ENCODE data around the gene NAT8. TPM values are rescaled to one million over a fixed set of nuclear protein-coding genes. Genes with fewer than 3 reads are reported as not detected.

The NAT8 gene
- total RNA-seq, 3 donors from 2014 or later (not counting 1 experiment from before 2014, with no cell fraction given): not detected

GRCh38 chr2:73594251-73594650 is 48.0 kb downstream of the NAT8 start:
- Histone ChIP-seq H3K27ac (ENCODE audit: low read length) (no peak overlapping the region), H3K4me3 (ENCODE audit: low read length) (no peak overlapping the region), H3K27me3 (ENCODE audit: control insufficient read depth, insufficient read depth, low read length) (no peaks in the 10 kb centered on the region), H3K36me3 (ENCODE audit: control insufficient read depth, insufficient read depth, low read length) (no peaks in the 10 kb centered on the region), H3K4me1 (ENCODE audit: control insufficient read depth, insufficient read depth, low read length) (no peaks in the 10 kb centered on the region), H3K9me3 (ENCODE audit: control insufficient read depth, insufficient read depth, low read length) (no peaks in the 10 kb centered on the region)
- intact Hi-C loops (cut with micrococcal nuclease): no loop called here
- TF ChIP-seq CTCF (IDR thresholded peaks at IDR 0.05): no peak
- no peak overlapping the region for H3K4me3 Mint-ChIP-seq
- 86% methylated on average over 1 of the region's 2 CpGs for WGBS (ENCODE audit: insufficient coverage)
- H3K27me3 Mint-ChIP-seq (ENCODE audit: low read depth in 2 of 2): no peaks in the 10 kb centered on the region
- no peaks in the 10 kb centered on the region for H3K4me1 Mint-ChIP-seq
- DNase-seq: no peak
- ATAC-seq: no peak
- no peak overlapping the region for H3K27ac Mint-ChIP-seq
- peaks cover 12% of the 10 kb centered on the region for H3K36me3 Mint-ChIP-seq
- no peaks in the 10 kb centered on the region for H3K9me3 Mint-ChIP-seq

GRCh38 chr2:73593680-73594079 is 48.5 kb downstream of the NAT8 start:
- H3K36me3 Mint-ChIP-seq: peaks cover 12% of the 10 kb centered on the region
- H3K27ac ChIP-seq (ENCODE audit: low read length): no peak overlapping the region
- whole genome bisulfite sequencing (ENCODE audit: insufficient coverage): 100% methylated on average over 2 of the region's 2 CpGs

More at GRCh38 chr2:73593680-73594079, 48.5 kb downstream of the NAT8 start:
- TF ChIP-seq CTCF (IDR thresholded peaks at IDR 0.05): no peak
- Mint-ChIP-seq H3K4me1 (no peaks in the 10 kb centered on the region), H3K9me3 (no peaks in the 10 kb centered on the region), H3K27me3 (ENCODE audit: low read depth in 2 of 2) (no peaks in the 10 kb centered on the region), H3K4me3 (no peak overlapping the region), H3K27ac (no peak overlapping the region)
- intact Hi-C loops (cut with micrococcal nuclease): no loop called here
- Histone ChIP-seq H3K4me1 (ENCODE audit: control insufficient read depth, insufficient read depth, low read length) (no peaks in the 10 kb centered on the region), H3K9me3 (ENCODE audit: control insufficient read depth, insufficient read depth, low read length) (no peaks in the 10 kb centered on the region), H3K36me3 (ENCODE audit: control insufficient read depth, insufficient read depth, low read length) (no peaks in the 10 kb centered on the region), H3K27me3 (ENCODE audit: control insufficient read depth, insufficient read depth, low read length) (no peaks in the 10 kb centered on the region), H3K4me3 (ENCODE audit: low read length) (no peak overlapping the region)
- ATAC-seq (no peak), DNase-seq (no peak)

Other genes with a start within 250 kb of the NAT8 start
- gene TPRKB, start 94.9 kb upstream of the NAT8 start, total RNA-seq: 10 to 100 TPM; 20.4 to 24.1 (median 22.8) TPM
- gene DUSP11, start 137.7 kb upstream of the NAT8 start, total RNA-seq: 10 to 100 TPM; 45.7 to 50.2 (median 46.6) TPM
- gene C2orf78, start 141.8 kb upstream of the NAT8 start, total RNA-seq: not detected
- 10 to 100 TPM; 23.8 to 27.3 (median 25.3) TPM for gene STAMBP, start 186.5 kb upstream of the NAT8 start, total RNA-seq